Ramos (cell line): ENCODE measurements around the gene TTBK1.

Experiments
- in situ Hi-C: fragments of 300-500 bp; cut with MboI; formaldehyde crosslinking; loops from one replicate; pipeline ENCODE4 v1.14.3; 2022; ENCODE audit warnings: low sequenced_read_pairs; ENCODE audit not compliant: unreplicated experiment

TTBK1 gene

DNA sequence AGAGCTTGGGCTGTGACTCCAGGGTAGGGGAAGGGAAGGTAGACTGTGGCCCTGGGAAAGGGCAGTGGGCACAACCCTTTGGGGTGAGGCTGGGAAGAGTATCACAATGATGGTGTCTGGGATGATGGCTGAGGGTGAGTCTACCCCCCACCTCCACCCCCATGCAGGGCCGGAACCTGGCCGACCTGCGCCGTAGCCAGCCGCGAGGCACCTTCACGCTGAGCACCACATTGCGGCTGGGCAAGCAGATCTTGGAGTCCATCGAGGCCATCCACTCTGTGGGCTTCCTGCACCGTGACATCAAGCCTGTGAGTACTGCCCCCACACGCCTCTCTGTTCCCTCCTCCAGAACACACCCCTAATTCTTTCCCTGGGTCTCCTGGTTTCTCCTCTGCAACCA is 10.1 kb downstream of the TTBK1 start:
- in situ Hi-C loops: no loop called here

DNA sequence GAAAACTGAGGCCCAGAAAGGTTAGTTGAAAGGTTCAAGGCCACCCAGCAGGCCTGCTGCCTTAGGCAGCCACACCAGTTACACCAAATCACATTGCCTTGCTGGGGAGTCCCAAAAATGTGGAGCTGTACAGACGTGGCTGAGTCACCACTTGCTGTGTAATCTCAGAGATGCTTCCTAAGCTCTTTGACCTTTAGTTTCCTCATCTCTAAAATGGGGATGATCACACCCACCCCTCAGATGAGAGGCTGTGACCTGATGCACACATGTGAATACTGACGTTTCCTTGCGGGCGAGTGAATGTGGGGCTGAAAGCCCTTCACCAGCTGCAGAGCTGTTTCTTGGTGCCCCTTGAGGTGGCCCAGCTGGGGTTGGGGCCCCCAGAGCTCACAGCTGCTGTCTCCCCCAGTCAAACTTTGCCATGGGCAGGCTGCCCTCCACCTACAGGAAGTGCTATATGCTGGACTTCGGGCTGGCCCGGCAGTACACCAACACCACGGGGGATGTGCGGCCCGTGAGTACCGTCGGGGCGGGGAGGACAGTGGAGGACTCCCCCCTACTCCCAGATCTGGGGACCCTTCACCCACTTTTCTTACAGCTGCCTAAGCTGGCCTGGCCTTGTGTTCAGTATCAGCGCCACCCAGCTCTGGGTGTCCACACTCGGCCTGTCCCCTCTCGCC is 11.0 kb downstream of the TTBK1 start:
- in situ Hi-C loops: no loop called here

DNA sequence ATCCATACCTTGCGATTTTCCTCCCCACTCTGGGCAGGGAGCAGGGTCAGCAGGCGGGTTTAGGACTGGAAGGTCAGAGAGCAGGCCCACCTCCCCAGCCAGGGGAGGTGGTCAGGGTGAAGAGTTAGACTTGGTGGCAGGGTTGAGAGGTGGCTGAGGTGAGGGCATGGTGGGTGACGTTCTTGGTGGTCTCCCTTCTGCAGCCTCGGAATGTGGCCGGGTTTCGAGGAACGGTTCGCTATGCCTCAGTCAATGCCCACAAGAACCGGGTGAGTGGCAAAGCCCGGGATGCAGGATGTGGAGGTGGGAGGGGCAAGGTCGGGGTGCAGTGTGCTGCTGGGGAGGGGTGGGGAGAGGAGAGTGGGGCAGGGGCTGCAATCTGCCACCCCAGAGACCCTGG is 11.6 kb downstream of the TTBK1 start:
- in situ Hi-C loops: loop anchor here (5.0 kb wide), 1 partner anchor 152 kb away; no protein-coding TSS in a partner anchor

DNA sequence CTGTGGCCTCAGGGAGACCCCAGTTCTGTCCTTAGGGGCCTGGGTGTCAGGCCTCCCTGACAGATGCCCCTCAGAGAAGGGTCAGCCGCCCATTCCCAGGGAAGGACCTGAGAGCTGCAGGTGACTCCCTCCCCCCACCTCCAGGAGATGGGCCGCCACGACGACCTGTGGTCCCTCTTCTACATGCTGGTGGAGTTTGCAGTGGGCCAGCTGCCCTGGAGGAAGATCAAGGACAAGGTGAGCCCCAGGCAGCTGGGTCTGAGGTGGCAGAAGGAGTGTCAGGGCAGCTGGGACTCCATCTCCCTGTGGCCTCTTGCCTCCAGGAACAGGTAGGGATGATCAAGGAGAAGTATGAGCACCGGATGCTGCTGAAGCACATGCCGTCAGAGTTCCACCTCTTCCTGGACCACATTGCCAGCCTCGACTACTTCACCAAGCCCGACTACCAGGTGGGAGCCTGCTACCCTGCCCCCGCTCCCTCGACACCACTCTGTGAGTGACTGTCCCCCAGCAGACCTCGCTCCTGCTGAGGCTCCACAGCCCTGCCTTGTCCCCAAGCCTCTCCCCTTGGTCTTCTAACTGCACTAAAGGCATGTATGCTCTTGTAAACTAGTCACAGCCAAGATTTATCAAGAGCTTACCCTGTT is 12.2 kb downstream of the TTBK1 start:
- in situ Hi-C loops: loop anchor here (5.0 kb wide), 1 partner anchor 152 kb away; no protein-coding TSS in a partner anchor

DNA sequence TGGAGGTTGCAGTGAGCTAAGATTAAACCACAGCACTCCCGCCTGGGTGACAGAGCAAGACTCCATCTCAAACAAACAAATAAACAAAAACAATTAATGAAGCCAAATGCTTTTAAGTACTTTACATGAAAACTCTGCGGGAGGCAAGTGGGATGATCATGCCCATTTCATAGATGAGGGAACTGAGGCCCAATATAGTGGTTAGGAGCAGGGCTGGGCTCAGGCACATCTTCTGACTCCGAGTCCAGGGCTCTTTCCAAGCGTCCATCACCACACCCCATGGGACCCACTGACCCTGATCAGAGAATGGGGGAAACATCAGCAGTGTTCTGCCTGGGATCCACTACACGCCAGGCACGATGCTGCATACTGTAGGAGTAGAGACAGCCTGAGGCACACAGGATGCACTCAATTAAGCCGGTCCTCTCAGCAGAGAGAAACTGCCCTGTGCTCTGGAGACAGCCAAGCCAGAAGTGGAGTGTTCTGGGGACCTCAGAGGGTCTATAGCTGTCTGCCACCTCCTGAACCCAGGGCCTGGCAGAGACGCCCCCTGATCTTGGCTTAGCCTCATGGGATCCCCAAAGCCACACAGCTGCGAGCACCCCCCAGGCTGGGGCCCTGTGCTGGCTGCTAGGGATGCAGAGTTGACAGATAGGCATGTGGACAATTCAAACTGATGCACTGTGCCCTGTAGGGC is 13.5 kb downstream of the TTBK1 start:
- in situ Hi-C loops: loop anchor here (5.0 kb wide), 1 partner anchor 150 kb away; no protein-coding TSS in a partner anchor

DNA sequence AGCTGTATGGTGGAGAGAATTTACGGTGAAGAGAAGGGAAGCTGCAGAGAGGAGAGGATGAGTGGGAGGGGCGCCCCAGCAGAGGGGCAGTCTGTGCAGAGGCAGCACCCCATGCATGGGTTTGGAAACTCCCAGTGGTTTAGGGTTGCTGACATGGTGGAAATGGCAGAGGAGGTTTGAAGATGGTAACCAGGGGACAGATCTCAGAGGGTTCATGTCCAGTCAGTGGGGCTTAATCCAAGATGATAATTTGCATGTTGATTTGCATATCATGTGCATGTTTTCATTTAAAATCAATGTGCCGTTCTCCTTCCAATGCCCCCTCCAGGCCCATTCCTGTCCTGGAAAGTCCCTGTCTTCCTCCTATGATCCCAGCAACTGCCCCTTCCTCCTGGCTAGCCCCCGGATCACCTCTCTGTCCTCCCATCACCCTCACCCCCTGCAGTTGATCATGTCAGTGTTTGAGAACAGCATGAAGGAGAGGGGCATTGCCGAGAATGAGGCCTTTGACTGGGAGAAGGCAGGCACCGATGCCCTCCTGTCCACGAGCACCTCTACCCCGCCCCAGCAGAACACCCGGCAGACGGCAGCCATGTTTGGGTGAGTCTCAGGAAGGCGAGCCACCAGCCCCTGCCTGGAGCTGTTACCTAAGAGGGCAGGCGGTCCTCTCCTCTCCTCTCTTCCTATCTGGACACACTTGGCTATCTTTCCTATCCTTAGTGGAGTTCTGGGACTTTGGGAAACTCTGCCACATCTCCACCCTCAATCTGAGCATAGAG is 14.3 kb downstream of the TTBK1 start:
- in situ Hi-C loops: loop anchor here (5.0 kb wide), 1 partner anchor 150 kb away; no protein-coding TSS in a partner anchor

DNA sequence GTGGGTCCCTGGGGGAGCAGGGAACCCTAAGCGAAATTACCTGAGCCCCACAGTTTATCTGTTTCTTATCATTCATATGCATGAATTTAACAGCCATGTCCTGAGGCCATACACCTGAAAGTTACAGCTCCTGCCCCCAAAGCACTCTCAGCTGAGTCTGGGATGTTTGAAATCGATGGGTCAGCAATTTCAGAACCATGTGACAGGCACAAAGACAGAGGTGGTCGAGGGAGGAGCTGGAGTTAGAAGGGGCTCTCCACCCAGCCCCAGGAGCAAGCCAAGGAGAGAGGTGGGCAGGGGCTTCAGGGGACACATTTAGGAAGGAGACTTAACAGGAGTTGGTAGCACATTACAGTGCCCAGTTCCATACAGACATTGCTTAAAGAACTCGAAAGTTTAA is 14.9 kb downstream of the TTBK1 start:
- in situ Hi-C loops: loop anchor here (5.0 kb wide), 1 partner anchor 149 kb away; no protein-coding TSS in a partner anchor

DNA sequence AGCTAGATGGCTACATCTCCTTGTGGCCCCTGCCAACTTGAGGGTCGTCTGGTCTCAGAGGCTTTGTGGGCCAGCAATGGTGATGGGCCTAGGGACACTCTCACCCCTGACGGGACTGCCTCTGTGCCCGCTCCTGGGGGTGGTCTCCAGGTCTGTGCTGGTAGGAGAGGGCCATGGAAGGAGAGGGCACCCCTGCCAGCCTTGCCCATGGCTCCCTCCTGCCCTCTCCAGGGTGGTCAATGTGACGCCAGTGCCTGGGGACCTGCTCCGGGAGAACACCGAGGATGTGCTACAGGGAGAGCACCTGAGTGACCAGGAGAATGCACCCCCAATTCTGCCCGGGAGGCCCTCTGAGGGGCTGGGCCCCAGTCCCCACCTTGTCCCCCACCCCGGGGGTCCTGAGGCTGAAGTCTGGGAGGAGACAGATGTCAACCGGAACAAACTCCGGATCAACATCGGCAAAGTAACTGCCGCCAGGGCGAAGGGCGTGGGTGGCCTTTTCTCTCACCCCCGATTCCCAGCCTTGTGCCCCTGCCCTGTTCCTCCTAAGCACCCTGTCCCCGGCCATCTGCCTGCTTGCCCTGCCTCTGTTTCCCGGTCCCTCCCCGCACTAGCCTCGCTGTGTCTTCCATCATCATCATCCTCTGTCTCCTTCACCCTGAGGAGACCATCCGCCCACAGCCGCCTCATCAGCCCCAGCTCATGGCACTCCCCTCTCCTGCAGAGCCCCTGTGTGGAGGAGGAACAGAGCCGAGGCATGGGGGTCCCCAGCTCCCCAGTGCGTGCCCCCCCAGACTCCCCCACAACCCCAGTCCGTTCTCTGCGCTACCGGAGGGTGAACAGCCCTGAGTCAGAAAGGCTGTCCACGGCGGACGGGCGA is 15.8 kb downstream of the TTBK1 start:
- in situ Hi-C loops: loop anchor here (5.0 kb wide), 1 partner anchor 148 kb away; no protein-coding TSS in a partner anchor

DNA sequence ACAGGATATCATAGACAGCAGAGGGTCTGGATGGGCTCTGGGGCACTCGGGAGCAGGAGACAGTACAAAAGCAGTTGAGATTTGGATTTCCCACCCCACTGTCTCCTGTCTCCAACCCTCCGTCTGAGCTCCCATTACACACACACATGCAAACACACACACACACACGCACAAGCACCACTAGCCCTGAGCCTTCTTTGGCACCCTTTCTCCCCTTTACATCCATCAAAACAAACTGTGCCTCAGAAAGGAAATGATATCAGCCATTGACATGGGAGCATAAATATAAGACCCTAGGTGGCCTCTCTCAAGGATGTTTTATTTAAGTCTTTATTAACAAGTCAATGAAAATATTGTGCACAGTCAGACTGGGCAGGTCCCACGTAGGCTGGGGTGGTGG is 17.5 kb downstream of the TTBK1 start:
- in situ Hi-C loops: loop anchor here (5.0 kb wide), 1 partner anchor 242 kb away; no protein-coding TSS in a partner anchor

DNA sequence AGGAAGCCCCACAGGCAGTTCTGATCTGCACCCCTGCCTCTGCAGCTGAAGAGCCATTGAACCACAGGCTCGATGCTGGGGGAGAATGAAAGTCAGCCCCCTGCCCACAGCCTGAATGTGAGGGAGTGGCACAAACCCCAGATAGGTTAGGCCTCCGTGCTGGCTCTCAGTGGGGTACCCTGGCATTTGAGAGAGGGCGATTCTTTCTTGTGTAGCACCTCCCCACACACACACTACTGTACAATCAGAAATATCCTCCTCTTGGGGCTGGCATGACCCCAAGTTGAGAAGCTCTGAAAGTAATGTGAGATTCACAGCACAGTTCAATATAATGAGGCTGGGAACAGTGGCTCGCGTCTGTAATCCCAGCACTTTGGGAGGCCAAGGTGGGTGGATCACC is 17.9 kb downstream of the TTBK1 start:
- in situ Hi-C loops: loop anchor here (5.0 kb wide), 1 partner anchor 241 kb away; no protein-coding TSS in a partner anchor

DNA sequence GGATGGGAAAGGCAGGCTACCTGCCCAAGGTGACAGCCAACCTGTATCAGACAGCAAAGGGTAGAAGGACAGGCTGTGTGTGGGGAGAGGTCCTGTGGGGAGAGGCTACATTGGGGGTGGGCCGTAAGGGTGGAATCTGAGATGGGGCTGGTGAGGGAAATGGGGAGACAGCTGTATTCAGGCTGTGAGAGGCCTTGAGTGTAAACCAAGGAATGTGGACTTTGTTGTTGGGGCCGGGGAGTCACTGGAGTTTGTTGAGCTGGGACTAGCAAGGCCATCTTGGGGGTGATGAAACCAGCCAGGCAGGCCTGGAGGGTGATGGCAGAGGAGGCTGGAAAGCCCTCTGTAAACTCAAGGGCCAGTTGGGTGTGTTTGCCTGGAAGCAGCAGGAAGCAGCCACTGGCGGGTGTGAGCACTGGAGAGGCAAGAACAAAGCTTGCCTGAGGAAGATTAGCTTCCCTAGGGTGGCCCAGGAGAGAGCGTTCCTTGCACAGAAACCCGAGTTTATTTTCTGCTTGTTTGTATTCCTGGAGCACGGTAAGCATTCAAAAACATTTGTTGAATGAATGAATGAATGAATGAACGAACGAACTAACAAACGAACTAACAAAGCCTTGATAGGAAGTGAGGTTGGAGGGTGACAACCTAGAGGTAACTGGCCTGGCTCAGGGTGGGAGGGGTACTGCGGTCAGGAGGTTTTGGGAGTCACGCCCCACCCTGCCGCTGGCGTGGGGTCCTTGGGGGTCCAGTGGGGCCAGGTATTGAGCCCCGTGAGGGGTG is 18.9 kb downstream of the TTBK1 start:
- in situ Hi-C loops: loop anchor here (5.0 kb wide), 1 partner anchor 240 kb away; no protein-coding TSS in a partner anchor

DNA sequence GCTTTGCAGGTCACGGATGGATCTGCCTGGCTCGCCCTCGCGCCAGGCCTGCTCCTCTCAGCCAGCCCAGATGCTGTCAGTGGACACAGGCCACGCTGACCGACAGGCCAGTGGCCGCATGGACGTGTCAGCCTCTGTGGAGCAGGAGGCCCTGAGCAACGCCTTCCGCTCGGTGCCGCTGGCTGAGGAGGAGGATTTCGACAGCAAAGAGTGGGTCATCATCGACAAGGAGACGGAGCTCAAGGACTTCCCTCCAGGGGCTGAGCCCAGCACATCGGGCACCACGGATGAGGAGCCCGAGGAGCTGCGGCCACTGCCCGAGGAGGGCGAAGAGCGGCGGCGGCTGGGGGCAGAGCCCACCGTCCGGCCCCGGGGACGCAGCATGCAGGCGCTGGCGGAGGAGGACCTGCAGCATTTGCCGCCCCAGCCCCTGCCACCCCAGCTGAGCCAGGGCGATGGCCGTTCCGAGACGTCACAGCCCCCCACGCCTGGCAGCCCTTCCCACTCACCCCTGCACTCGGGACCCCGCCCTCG is 19.6 kb downstream of the TTBK1 start:
- in situ Hi-C loops: loop anchor here (5.0 kb wide), 1 partner anchor 239 kb away; no protein-coding TSS in a partner anchor

DNA sequence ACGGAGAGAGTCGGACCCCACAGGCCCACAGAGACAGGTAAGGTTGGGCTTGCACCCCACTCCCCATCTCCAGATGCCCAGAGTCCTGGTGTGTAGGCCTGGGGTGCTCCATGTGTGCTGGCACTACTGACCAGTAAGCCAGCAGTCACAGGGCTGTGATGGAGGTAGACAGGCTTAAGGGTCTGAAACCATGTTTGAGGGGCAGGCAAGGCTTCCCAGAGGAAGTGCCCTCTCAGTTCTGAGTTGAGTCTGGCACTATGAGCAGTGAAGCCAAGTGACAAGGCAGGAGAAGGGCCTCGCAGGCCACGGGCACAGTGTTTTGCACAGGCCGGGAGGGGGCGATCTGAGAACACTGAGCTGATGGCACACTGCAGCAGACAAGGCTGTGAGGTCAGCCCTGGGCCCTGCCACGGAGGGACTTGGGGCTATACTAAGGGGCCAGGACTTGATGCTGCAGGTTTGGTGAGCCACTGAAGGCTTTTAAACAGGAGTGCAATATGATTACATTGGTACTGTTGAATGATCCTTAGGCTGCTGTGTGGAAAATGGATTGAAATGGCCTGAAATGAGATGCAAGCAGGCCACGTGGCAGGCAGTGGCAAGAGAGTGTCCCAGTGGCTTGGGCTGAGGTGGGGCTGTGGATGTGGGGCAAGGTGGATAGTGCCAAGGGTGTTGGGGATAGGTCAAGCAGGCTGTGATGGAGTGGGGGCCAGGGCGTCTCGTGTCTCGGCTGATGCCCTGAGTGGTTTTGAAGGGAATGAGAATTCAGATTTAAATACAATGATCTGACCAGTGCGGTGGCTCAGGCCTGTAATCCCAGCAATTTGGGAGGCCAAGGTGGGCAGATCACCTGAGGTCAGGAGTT is 20.3 kb downstream of the TTBK1 start:
- in situ Hi-C loops: loop anchor here (5.0 kb wide), 1 partner anchor 239 kb away; no protein-coding TSS in a partner anchor

DNA sequence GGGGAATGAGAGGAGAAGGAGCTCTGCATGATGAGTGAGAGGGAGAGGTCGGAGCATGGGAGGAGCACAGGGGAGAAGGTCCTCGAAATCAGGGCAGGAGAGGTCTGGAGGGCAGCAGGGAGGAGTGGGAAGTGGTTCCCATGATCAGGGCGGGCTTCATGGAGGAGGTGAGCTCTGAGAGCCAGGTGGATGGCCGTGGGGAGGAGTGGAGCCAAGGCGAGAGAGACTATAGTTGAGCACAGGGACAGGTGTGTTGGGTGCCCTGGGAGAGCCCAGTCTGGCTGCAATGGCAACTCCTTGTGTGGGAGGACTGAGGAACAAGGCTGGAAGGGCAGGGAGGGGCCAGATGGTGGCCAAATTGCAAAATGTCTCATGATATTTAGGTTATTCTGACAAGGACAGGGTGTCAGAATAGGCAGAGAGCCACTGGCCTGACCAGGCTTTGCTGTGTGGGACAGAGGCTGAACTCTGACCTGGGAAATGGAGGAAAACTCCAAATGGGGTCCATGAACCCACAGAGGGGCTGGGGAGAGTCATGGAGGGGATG is 21.4 kb downstream of the TTBK1 start:
- in situ Hi-C loops: loop anchor here (5.0 kb wide), 1 partner anchor 238 kb away; no protein-coding TSS in a partner anchor

DNA sequence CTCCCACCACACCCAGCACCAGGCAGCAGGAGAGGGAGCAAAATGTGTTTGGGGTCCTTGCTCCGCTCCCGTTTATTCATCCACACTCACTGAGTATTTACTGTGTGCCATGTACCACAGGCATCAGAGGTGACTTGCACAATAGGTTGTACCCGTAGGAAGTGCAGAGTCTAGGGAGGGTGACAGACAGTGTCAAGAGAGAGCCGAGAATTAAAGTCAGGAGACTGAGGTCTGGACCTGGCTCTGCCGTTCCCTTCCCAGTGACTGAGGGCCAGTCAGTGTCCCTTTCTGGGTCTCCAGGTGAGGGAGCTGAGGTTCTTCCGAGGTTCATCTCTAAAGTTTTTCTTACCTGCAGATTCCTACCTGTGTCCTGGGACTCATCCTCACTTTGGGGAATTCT is 22.3 kb downstream of the TTBK1 start:
- in situ Hi-C loops: no loop called here

DNA sequence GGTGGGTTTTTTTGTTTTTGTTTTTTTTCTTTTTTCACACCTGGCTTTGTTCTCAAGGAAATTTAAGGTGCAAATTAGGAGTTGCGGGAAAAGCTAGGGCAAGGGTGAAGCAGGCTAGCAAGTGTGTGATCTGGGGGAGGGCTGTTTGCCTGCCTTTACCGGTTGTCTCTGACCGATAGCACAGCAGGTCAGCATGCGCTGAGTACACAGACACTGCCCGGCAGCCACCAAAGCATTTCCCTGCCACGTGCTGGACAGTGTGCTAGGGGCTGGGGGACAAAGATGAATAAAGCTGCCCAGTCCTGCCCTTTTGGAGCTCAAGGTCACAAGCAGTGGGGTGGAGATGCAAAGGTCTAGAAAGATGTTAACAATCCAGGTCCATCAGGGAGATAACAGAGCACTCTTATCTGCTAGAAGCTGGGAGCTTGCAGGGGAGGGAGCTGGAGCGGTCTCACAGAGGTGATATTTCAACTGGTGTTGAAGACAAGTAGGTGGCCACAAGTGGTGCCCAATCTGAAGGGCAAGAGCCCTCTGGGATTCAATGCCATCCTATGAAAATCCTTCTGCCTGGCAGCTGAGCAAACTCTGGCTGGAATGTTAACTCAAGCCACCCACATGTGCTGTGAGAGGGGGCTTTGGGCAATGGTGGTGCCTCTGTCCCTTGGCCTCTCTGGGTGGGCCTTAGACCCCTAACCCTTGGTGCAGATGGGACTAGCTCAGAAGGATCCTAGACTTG is 24.5 kb downstream of the TTBK1 start:
- in situ Hi-C loops: no loop called here
